WTC11 (cell line): Measurements from ENCODE around the gene GLRA1.

Experiments used
- CTCF ChIP-seq: fragments of 200-600 bp; IDR thresholded peaks from 2 replicates; pipeline ENCODE4 v1.8.0; 2022; ENCODE audit warnings: antibody characterized with exemption
- E2F4 ChIP-seq: sonication (generic); formaldehyde crosslinking; IDR thresholded peaks from 2 replicates; pipeline ENCODE4 v1.8.1; 2022; ENCODE audit warnings: low read depth, mild to moderate bottlenecking, moderate library complexity, missing genetic modification reagents, borderline replicate concordance
- EMX1 ChIP-seq: fragments of 250-450 bp; sonication (Bioruptor Pico); IDR thresholded peaks from 2 replicates; pipeline ENCODE4 v1.8.0; 2021; ENCODE audit warnings: mild to moderate bottlenecking
- ETV6 ChIP-seq: sonication (generic); formaldehyde crosslinking; IDR thresholded peaks from 2 replicates; pipeline ENCODE4 v1.8.1; 2022; ENCODE audit warnings: mild to moderate bottlenecking, missing genetic modification reagents
- FOXP1 ChIP-seq: sonication (generic); formaldehyde crosslinking; IDR thresholded peaks from 2 replicates; pipeline ENCODE4 v1.8.0; 2022; ENCODE audit warnings: missing genetic modification reagents, mild to moderate bottlenecking, moderate library complexity, borderline replicate concordance
- MAX ChIP-seq: sonication (generic); formaldehyde crosslinking; IDR thresholded peaks from 2 replicates; pipeline ENCODE4 v1.8.0; 2022; ENCODE audit warnings: mild to moderate bottlenecking, missing genetic modification reagents
- TEAD4 ChIP-seq: sonication (generic); formaldehyde crosslinking; IDR thresholded peaks from 2 replicates; pipeline ENCODE4 v1.8.0; 2022; ENCODE audit warnings: mild to moderate bottlenecking, missing genetic modification reagents
- ZNF281 ChIP-seq: sonication (generic); formaldehyde crosslinking; IDR thresholded peaks from 2 replicates; pipeline ENCODE4 v1.8.0; 2023; ENCODE audit warnings: mild to moderate bottlenecking, missing genetic modification reagents
- ZNF396 ChIP-seq: fragments of 250-450 bp; sonication (Bioruptor Pico); IDR thresholded peaks from 2 replicates; pipeline ENCODE4 v1.8.0; 2021; ENCODE audit warnings: mild to moderate bottlenecking, moderate library complexity, borderline replicate concordance

- TF ChIP-seq FOXP1 (CRISPR knock-in tag) (no peak), EMX1 (CRISPR knock-in tag) (no peak), CTCF (no peak), MAX (no peak), ZNF281 (CRISPR knock-in tag) (no peak), TEAD4 (CRISPR knock-in tag) (no peak), ETV6 (CRISPR knock-in tag) (no peak), ZNF396 (no peak), E2F4 (CRISPR knock-in tag) (no peak)
These were observed 131.3 kb downstream of the GLRA1 start for GRCh38 chr5:151793358-151793757.
